T-cell (primary cell): ENCODE data around the gene IQGAP2. TPM values are rescaled to one million over a fixed set of nuclear protein-coding genes. Genes with fewer than 3 reads are reported as not detected.

Experiments
- ATAC-seq, 4 experiments: fragments of 200-7000 bp in 3 of 4; fragments of 150-1000 bp in 1 of 4; cut with Tn5 transposase; replicated peaks in 1 of 4; 1 replicate in 3 of 4; 2 replicates in 1 of 4; pipeline ENCODE4 v1.10.0; 2021; ENCODE audit warnings: moderate library complexity in 3 of 4, mild to moderate bottlenecking in 2 of 4, moderate number of reproducible peaks in 1 of 4
- CTCF ChIA-PET, 2 donors: fragments of 300-600 bp; sonication (Branson Sonifier 250); formaldehyde crosslinking; loops; one replicate each; lab custom pipeline; 2022; ENCODE audit warnings: antibody characterized with exemption in 2 of 2; lab: Charles Lee
- POLR2A ChIA-PET, 2 donors: fragments of 300-600 bp; sonication (Branson Sonifier 250); formaldehyde crosslinking; loops; one replicate each; lab custom pipeline; 2022; ENCODE audit warnings: antibody characterized with exemption in 2 of 2; lab: Charles Lee
- DNase-seq, 35 experiments: peaks; one replicate each; pipeline versions ENCODE4 v3.0.0 to v3.0.0-alpha.2; 2013 to 2023
- H3K27ac ChIP-seq: one replicate; pipeline ENCODE4 v1.5.1; 2013; ENCODE audit warnings: low read length
- H3K27me3 ChIP-seq, 2 experiments: replicated peaks in 1 of 2; 1 replicate in 1 of 2; 2 replicates in 1 of 2; pipeline versions ENCODE4 v1.6.1 to v1.7.0; 2013; ENCODE audit warnings: low read length in 1 of 2, mixed read lengths in 1 of 2; ENCODE audit not compliant: control insufficient read depth in 2 of 2, insufficient read depth in 2 of 2; ENCODE audit errors: extremely low read depth in 1 of 2
- H3K36me3 ChIP-seq, 2 donors: 1 replicate in 1 of 2; 2 replicates in 1 of 2; pipeline versions ENCODE4 v1.6.1 to v1.7.0; 2013; ENCODE audit warnings: low read length in 1 of 2; ENCODE audit not compliant: control insufficient read depth in 2 of 2, insufficient read depth in 1 of 2; ENCODE audit errors: extremely low read depth in 1 of 2
- H3K4me1 ChIP-seq, 2 experiments: 1 replicate in 1 of 2; 2 replicates in 1 of 2; pipeline versions ENCODE4 v1.6.1 to v1.7.0; 2013; ENCODE audit warnings: low read length in 2 of 2, mixed read lengths in 1 of 2; ENCODE audit not compliant: insufficient read depth in 2 of 2, control insufficient read depth in 1 of 2; ENCODE audit errors: extremely low read depth in 1 of 2
- H3K4me3 ChIP-seq, 2 donors: 1 replicate in 1 of 2; 2 replicates in 1 of 2; pipeline versions ENCODE4 v1.5.1 to v1.7.0; 2013; ENCODE audit warnings: mild to moderate bottlenecking in 2 of 2, low read length in 1 of 2, moderate library complexity in 1 of 2; ENCODE audit not compliant: control insufficient read depth in 1 of 2; ENCODE audit errors: extremely low read depth in 1 of 2
- H3K9me3 ChIP-seq: 2 replicates; pipeline ENCODE4 v1.7.0; 2013
- H3K27ac Mint-ChIP-seq, 2 donors: one replicate each; pipeline ENCODE4 v1.8.0; 2020 to 2021; ENCODE audit warnings: mild to moderate bottlenecking in 2 of 2, mixed read lengths in 2 of 2
- H3K27me3 Mint-ChIP-seq, 2 donors: one replicate each; pipeline ENCODE4 v1.8.0; 2021 to 2022; ENCODE audit warnings: mixed read lengths in 2 of 2
- H3K36me3 Mint-ChIP-seq: one replicate; pipeline ENCODE4 v1.8.0; 2021; ENCODE audit warnings: mixed read lengths
- H3K4me1 Mint-ChIP-seq, 3 donors: one replicate each; pipeline ENCODE4 v1.8.0; 2020 to 2022; ENCODE audit warnings: mixed read lengths in 3 of 3, mild to moderate bottlenecking in 1 of 3
- H3K4me3 Mint-ChIP-seq, 3 donors: one replicate each; pipeline ENCODE4 v1.8.0; 2020 to 2022; ENCODE audit warnings: mild to moderate bottlenecking in 3 of 3, mixed read lengths in 3 of 3, moderate library complexity in 3 of 3
- H3K9me3 Mint-ChIP-seq, 3 donors: one replicate each; pipeline ENCODE4 v1.8.0; 2020 to 2022; ENCODE audit warnings: mixed read lengths in 3 of 3
- WGBS: methylation state at CpG from one replicate; pipeline ENCODE4 v1.1.5; 2013; ENCODE audit warnings: missing lambda C conversion rate; ENCODE audit not compliant: insufficient coverage; 5-methylcytosine and 5-hydroxymethylcytosine counted together
- total RNA-seq, 35 experiments: library from RNA in 6 of 35; stranded (reverse) in 6 of 35; fragments of 120-200 nt in 1 of 35; gene quantifications; one replicate each; pipeline versions ENCODE4 v1.2.1 to v1.2.4 and lab custom pipeline; 2013 to 2026

IQGAP2 gene
- total RNA-seq, 5 donors from 2014 or later (not counting 1 experiment from before 2014, with no cell fraction given) = 66.5 to 121 (median 72.5) TPM

- peaks cover 0 to 3% (median 0%) of the 10 kb centered on the region in 3 donors for H3K9me3 Mint-ChIP-seq
- H3K36me3 ChIP-seq = peaks cover 0 to 14% of the 10 kb centered on the region in 2 donors
- H3K4me3 ChIP-seq = no peak overlapping the region
- H3K27me3 Mint-ChIP-seq = no peaks in the 10 kb centered on the region
- H3K4me3 Mint-ChIP-seq = no peak overlapping the region
- H3K36me3 Mint-ChIP-seq = peaks cover 61% of the 10 kb centered on the region
- H3K4me1 ChIP-seq = peaks cover 0 to 4% of the 10 kb centered on the region in 2 experiments
- H3K27me3 ChIP-seq = no peaks in the 10 kb centered on the region
- ATAC-seq (no peak), DNase-seq (no peak)
- no peaks in the 10 kb centered on the region for H3K9me3 ChIP-seq
- 100% methylated on average over 3 of the region's 7 CpGs for WGBS
- peak overlapping the region in 1 of 2 donors; percentile 29 for H3K27ac Mint-ChIP-seq
- H3K27ac ChIP-seq = no peak overlapping the region
- H3K4me1 Mint-ChIP-seq = peaks cover 59 to 70% (median 68%) of the 10 kb centered on the region in 3 donors
- ChIA-PET POLR2A (no interaction called here), CTCF (interaction anchor here in 1 of 2 donors (0.6 kb wide), 1 partner anchor 326 kb away, joined by 5 read pairs; no protein-coding TSS in a partner anchor)
These were observed 59.1 kb downstream of the IQGAP2 start for GRCh38 chr5:76462097-76462667.

DNA sequence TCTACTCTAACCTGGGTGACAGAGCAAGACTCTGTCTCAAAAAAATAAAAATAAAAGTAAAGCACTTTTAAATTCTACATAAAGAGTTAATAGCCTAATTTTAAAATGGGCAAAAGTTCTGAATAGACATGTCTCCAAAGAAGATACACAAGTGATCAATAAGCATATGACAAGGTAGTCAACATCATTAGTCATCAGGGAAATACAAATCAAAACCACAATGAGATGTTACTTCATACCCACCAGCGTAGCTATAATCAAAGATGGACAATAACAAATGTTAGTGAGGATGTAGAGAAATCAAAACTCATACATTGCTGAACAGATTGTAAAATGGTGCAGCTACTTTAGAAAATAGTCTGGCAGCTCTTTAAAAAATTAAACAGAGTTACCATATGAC, 64.1 kb downstream of the IQGAP2 start:
- H3K4me1 Mint-ChIP-seq = peaks cover 72 to 77% (median 77%) of the 10 kb centered on the region in 3 donors
- H3K9me3 Mint-ChIP-seq = peaks cover 0 to 3% (median 0%) of the 10 kb centered on the region in 3 donors
- H3K4me3 ChIP-seq = no peak overlapping the region
- H3K27me3 ChIP-seq = no peaks in the 10 kb centered on the region
- H3K9me3 ChIP-seq = no peaks in the 10 kb centered on the region
- peak overlapping the region; percentile 5 to 68 for H3K27ac Mint-ChIP-seq
- no peak overlapping the region for H3K4me3 Mint-ChIP-seq
- peaks cover 54% of the 10 kb centered on the region for H3K36me3 Mint-ChIP-seq
- peaks cover 2 to 4% of the 10 kb centered on the region in 2 donors for H3K36me3 ChIP-seq
- no peak overlapping the region for H3K27ac ChIP-seq
- H3K4me1 ChIP-seq = peaks cover 12 to 13% of the 10 kb centered on the region in 2 experiments
- no peaks in the 10 kb centered on the region for H3K27me3 Mint-ChIP-seq
- POLR2A ChIA-PET = interaction anchor here in 1 of 2 donors (0.6 kb wide), 1 partner anchor 35 kb away, joined by 4 read pairs; no protein-coding TSS in a partner anchor
- DNase-seq (no peak), ATAC-seq (no peak)
- CTCF ChIA-PET = interaction anchor here in 1 of 2 donors (1.0 kb wide), 1 partner anchor 65 kb away, joined by 3 read pairs; no protein-coding TSS in a partner anchor
- no CpG with 5 or more reads among the region's 1 CpG for WGBS

GRCh38 chr5:76468635-76469425, 65.7 kb downstream of the IQGAP2 start:
- WGBS = 76% methylated on average over 6 of the region's 12 CpGs
- POLR2A ChIA-PET = interaction anchor here (0.5 to 0.7 kb wide), 4 partner anchors 22 to 979 kb away, joined by 3 read pairs; partner anchors contain the start of gene CERT1 (in 1 of the 2)

GRCh38 chr5:76469656-76470290, 66.7 kb downstream of the IQGAP2 start:
- no peak for ATAC-seq
- Histone ChIP-seq H3K27me3 (no peaks in the 10 kb centered on the region), H3K27ac (no peak overlapping the region), H3K4me3 (no peak overlapping the region), H3K9me3 (no peaks in the 10 kb centered on the region), H3K36me3 (peaks cover 0 to 2% of the 10 kb centered on the region in 2 donors), H3K4me1 (peaks cover 31 to 32% of the 10 kb centered on the region in 2 experiments)
- Mint-ChIP-seq H3K27ac (peak overlapping the region; percentile 75 to 77), H3K36me3 (peaks cover 32% of the 10 kb centered on the region), H3K4me1 (peaks cover 86 to 96% (median 94%) of the 10 kb centered on the region in 3 donors), H3K27me3 (no peaks in the 10 kb centered on the region), H3K4me3 (no peak overlapping the region), H3K9me3 (no peaks in the 10 kb centered on the region)
- 93% methylated on average over 2 of the region's 3 CpGs for WGBS
- ChIA-PET CTCF (interaction anchor here (0.6 to 1.3 kb wide), 6 partner anchors 21 to 118 kb away, joined by 3 to 6 read pairs (median 4); no protein-coding TSS in a partner anchor), POLR2A (interaction anchor here (0.7 kb wide), 3 partner anchors 16 to 959 kb away, joined by 3 to 5 read pairs (median 3); partner anchors contain the start of gene CERT1 (in 1 of the 2))
- no peak for DNase-seq

More at GRCh38 chr5:76468635-76469425, 65.7 kb downstream of the IQGAP2 start:
- Mint-ChIP-seq H3K4me3 (no peak overlapping the region), H3K36me3 (peaks cover 41% of the 10 kb centered on the region), H3K4me1 (peaks cover 84 to 88% (median 87%) of the 10 kb centered on the region in 3 donors), H3K27me3 (no peaks in the 10 kb centered on the region), H3K9me3 (peaks cover 0 to 3% (median 0%) of the 10 kb centered on the region in 3 donors), H3K27ac (peak overlapping the region; percentile 18 to 61)
- Histone ChIP-seq H3K27me3 (no peaks in the 10 kb centered on the region), H3K36me3 (peaks cover 0 to 2% of the 10 kb centered on the region in 2 donors), H3K4me3 (no peak overlapping the region), H3K27ac (no peak overlapping the region), H3K4me1 (peaks cover 25 to 26% of the 10 kb centered on the region in 2 experiments), H3K9me3 (no peaks in the 10 kb centered on the region)
- CTCF ChIA-PET = interaction anchor here (0.7 to 1.3 kb wide), 4 partner anchors 9 to 117 kb away, joined by 3 to 6 read pairs (median 3); no protein-coding TSS in a partner anchor
- no peak for ATAC-seq
- DNase-seq = no peak

DNA sequence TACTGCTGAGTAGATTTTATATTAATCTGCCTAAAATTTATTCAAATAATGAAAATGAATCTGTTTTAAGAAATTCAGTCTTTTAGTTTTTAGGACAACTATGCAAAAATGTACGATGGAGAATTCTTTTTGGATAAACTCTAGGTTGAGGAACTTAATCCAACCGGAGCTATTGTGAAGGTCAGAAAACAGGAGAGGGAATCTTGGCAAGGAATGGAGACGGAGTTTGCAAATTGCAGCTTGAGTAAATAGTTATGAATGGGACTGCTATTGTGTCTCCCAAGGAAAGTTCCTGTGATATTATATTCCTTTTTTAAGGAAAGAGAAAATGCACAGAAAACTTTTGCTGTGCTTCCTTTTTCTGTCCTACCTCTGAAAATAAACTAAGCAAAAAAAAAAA, 67.9 kb downstream of the IQGAP2 start:
- H3K27ac Mint-ChIP-seq = peak overlapping the region; percentile 96 to 97
- peaks cover 0 to 2% of the 10 kb centered on the region in 2 donors for H3K36me3 ChIP-seq
- CTCF ChIA-PET = no interaction called here
- ATAC-seq (no peak), DNase-seq (no peak)
- H3K4me3 ChIP-seq = no peak overlapping the region
- POLR2A ChIA-PET = interaction anchor here in 1 of 2 donors (0.7 to 1.0 kb wide), 2 partner anchors 72 to 1134 kb away, joined by 3 to 5 read pairs; partner anchors contain the start of gene HMGCR
- H3K27me3 Mint-ChIP-seq = no peaks in the 10 kb centered on the region
- H3K27me3 ChIP-seq = no peaks in the 10 kb centered on the region
- WGBS = 100% methylated on average over 3 of the region's 3 CpGs
- no peaks in the 10 kb centered on the region for H3K9me3 Mint-ChIP-seq
- peaks cover 85 to 95% (median 95%) of the 10 kb centered on the region in 3 donors for H3K4me1 Mint-ChIP-seq
- H3K4me1 ChIP-seq = peaks cover 32 to 42% of the 10 kb centered on the region in 2 experiments
- peak overlapping the region in 1 of 3 donors; percentile 66 for H3K4me3 Mint-ChIP-seq
- no peaks in the 10 kb centered on the region for H3K9me3 ChIP-seq
- H3K27ac ChIP-seq = peak overlapping the region; percentile 3
- peaks cover 28% of the 10 kb centered on the region for H3K36me3 Mint-ChIP-seq
